HG02870 (cell line): ENCODE data around the gene AKTIP.
"Not testable (repeated sequence)": the region's sequence is repeated elsewhere in the genome, so short reads cannot be mapped to it uniquely, and the experiment has no call there.

Source experiments
- ATAC-seq: cut with Tn5 transposase; IDR thresholded peaks from one replicate; pipeline ENCODE4 v1.9.1; 2021; ENCODE audit warnings: mild to moderate bottlenecking, moderate library complexity; ENCODE audit not compliant: unreplicated experiment

Gene AKTIP

GRCh38 chr16:53502331-53503269, at the start of gene AKTIP:
AKTIP (minus strand) TSS chr16:53503209; CDS start chr16:53500259, 2,950 bp downstream.
- ATAC-seq, result peak; percentile 15

GRCh38 chr16:53549970-53550690, 47.1 kb upstream of the AKTIP start:
- peak; percentile 72 for ATAC-seq

- no peak for ATAC-seq
Observed at GRCh38 chr16:53546988-53547391, 44.0 kb upstream of the AKTIP start.

- no peak for ATAC-seq
Observed at GRCh38 chr16:53545433-53545832, 42.4 kb upstream of the AKTIP start.

- no peak for ATAC-seq
Observed at GRCh38 chr16:53542283-53542682, 39.3 kb upstream of the AKTIP start.

- no peak for ATAC-seq
Observed at GRCh38 chr16:53541326-53541725, 38.3 kb upstream of the AKTIP start.

- not testable (repeated sequence) for ATAC-seq
Observed at GRCh38 chr16:53539759-53540718, 37.0 kb upstream of the AKTIP start.

- ATAC-seq, result not testable (repeated sequence)
Observed at GRCh38 chr16:53539346-53539745, 36.3 kb upstream of the AKTIP start.

GRCh38 chr16:53537626-53538025, 34.6 kb upstream of the AKTIP start:
- no peak for ATAC-seq

GRCh38 chr16:53534206-53534605, 31.2 kb upstream of the AKTIP start:
- ATAC-seq, result no peak

- ATAC-seq, result no peak
Observed at GRCh38 chr16:53530741-53531140, 27.7 kb upstream of the AKTIP start.

- ATAC-seq, result no peak
Observed at GRCh38 chr16:53530046-53530445, 27.0 kb upstream of the AKTIP start.

GRCh38 chr16:53529513-53529912, 26.5 kb upstream of the AKTIP start:
- no peak for ATAC-seq

- ATAC-seq, result no peak
Observed at GRCh38 chr16:53528797-53529196, 25.8 kb upstream of the AKTIP start.

GRCh38 chr16:53523971-53524548, 21.1 kb upstream of the AKTIP start:
- ATAC-seq, result no peak

GRCh38 chr16:53523126-53523804, 20.3 kb upstream of the AKTIP start:
- no peak for ATAC-seq

GRCh38 chr16:53519417-53520091, 16.5 kb upstream of the AKTIP start:
- ATAC-seq, result no peak

GRCh38 chr16:53518550-53519416, 15.8 kb upstream of the AKTIP start:
- peak; percentile 98 for ATAC-seq
